B cell (primary cell): ENCODE results near the gene TSHR. TPM values are rescaled to one million over a fixed set of nuclear protein-coding genes. Genes with fewer than 3 reads are reported as not detected.

ENCODE experiments used
- polyA plus RNA-seq: library from polyadenylated mRNA; depleted of rRNA; stranded (reverse); fragments of >200 nt; gene quantifications from 2 replicates; pipeline ENCODE4 v1.2.3, GENCODE V29; 2012
- total RNA-seq, 2 donors: library from RNA; stranded (reverse); fragments of 120-200 nt in 1 of 2; gene quantifications; 1 replicate in 1 of 2; 2 replicates in 1 of 2; pipeline versions ENCODE4 v1.2.3 to v1.2.4, GENCODE V29; 2013 to 2022

Gene TSHR
- total and polyA plus RNA-seq, 2 donors (not counting 1 experiment from before 2014, with no cell fraction given) = 0.15 to 0.37 TPM

Other genes starting within 250 kb of the TSHR start
- gene CEP128, start 13.9 kb upstream of the TSHR start, total RNA-seq = 31.6 and 34.8 TPM in 2 replicates
- gene CEP128, start 13.9 kb upstream of the TSHR start, polyA plus RNA-seq = 1.1 and 2.1 TPM in 2 replicates